Ectodermal cell (in vitro differentiated cells): ENCODE measurements around the gene GRB10.

Experiments used
- H3K27ac ChIP-seq: 2 replicates; pipeline ENCODE4 v1.7.0; 2013; ENCODE audit warnings: mild to moderate bottlenecking, low read depth, low read length; ENCODE audit not compliant: insufficient read depth, poor library complexity, severe bottlenecking
- H3K27me3 ChIP-seq: 2 replicates; pipeline ENCODE4 v1.7.0; 2013; ENCODE audit warnings: mild to moderate bottlenecking, low read length; ENCODE audit not compliant: insufficient read depth, control insufficient read depth, poor library complexity, severe bottlenecking
- H3K36me3 ChIP-seq: one replicate; pipeline ENCODE4 v1.7.0; 2013; ENCODE audit warnings: low read length; ENCODE audit not compliant: control insufficient read depth, insufficient read depth
- H3K4me1 ChIP-seq: one replicate; pipeline ENCODE4 v1.7.0; 2013; ENCODE audit warnings: low read length; ENCODE audit not compliant: control insufficient read depth, insufficient read depth
- H3K4me3 ChIP-seq: 2 replicates; pipeline ENCODE4 v1.7.0; 2013; ENCODE audit warnings: low read depth, low read length, control low read depth; ENCODE audit not compliant: insufficient read depth
- H3K9me3 ChIP-seq: 2 replicates; pipeline ENCODE4 v1.7.0; 2013; ENCODE audit warnings: mild to moderate bottlenecking, low read length, moderate library complexity; ENCODE audit not compliant: control insufficient read depth
- WGBS, 2 experiments: methylation state at CpG; one replicate each; pipeline ENCODE4 v1.1.7; 2013; ENCODE audit warnings: missing lambda C conversion rate in 2 of 2; 5-methylcytosine and 5-hydroxymethylcytosine counted together

Gene GRB10

DNA sequence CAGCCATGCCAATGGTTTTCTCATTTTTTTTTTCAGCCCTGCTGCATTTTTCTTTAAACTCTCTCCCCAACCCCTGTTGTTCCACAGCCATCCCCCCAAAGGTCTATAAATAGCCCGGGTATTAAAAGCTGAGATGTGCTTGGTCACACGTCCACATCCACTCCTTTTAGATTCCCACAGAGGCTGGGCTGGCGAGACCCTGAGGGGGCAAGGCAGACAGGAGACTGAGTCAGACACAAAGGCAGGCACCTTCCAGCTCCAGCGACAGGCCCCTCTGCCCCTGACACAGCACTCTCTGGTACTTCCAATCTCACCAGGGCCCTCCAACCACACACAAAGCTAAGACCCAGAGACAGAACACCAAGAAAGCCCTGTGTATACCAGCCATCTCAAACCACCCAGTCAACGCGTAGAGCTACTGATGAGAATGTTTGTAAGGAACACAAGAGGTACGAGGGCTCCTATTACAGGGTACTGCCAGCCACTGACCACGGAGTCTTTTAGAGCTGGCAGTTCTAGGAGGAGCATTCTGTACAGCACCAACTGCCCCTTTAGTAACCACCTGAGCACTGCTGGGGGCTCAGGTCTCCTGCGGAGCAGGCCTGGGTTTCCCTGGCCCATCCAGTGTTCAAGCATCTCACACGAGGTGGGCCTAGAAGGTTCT lies 153.3 kb downstream of the GRB10 start:
- no peaks in the 10 kb centered on the region for H3K36me3 ChIP-seq
- no peaks in the 10 kb centered on the region for H3K9me3 ChIP-seq
- no peak overlapping the region for H3K4me3 ChIP-seq
- peaks cover 12% of the 10 kb centered on the region for H3K4me1 ChIP-seq
- H3K27me3 ChIP-seq = no peaks in the 10 kb centered on the region
- 80% methylated on average over 10 of the region's 10 CpGs for WGBS, 2 experiments
- H3K27ac ChIP-seq = no peak overlapping the region

DNA sequence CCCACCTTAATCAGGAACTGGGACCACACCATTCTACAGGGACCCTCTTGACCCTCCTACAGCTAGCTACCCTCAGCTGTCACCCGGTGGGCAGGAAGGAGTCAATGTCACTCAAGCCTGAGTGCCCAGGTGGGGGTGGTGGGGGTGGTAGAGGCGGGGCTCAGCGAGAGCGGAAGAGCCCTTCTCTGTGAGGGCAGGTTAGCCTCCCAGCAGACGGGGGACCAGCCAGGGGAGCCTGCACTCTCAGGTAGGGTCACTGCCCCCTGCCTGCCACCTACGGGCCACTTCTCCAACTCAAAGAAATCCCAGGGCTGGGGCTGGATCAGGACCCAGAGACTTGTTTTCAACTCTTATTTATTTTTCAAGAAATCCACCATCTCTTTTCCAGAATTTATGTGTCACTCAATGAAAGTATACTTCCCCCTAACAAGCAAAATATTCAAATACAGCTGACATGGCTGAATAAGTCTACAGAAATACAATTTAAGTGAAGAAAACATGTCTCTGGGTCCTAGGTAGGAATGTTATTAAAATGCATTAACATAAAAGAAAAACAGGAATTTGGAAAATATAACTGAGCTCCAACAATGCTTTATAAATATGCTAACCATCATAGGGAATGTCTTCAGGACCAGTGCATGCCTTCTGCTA lies 154.1 kb downstream of the GRB10 start:
- Histone ChIP-seq H3K4me1 (peaks cover 12% of the 10 kb centered on the region), H3K4me3 (no peak overlapping the region), H3K9me3 (no peaks in the 10 kb centered on the region), H3K36me3 (no peaks in the 10 kb centered on the region), H3K27me3 (no peaks in the 10 kb centered on the region), H3K27ac (no peak overlapping the region)
- 55 to 65% methylated on average over 6 of the region's 6 CpGs for WGBS, 2 experiments

DNA sequence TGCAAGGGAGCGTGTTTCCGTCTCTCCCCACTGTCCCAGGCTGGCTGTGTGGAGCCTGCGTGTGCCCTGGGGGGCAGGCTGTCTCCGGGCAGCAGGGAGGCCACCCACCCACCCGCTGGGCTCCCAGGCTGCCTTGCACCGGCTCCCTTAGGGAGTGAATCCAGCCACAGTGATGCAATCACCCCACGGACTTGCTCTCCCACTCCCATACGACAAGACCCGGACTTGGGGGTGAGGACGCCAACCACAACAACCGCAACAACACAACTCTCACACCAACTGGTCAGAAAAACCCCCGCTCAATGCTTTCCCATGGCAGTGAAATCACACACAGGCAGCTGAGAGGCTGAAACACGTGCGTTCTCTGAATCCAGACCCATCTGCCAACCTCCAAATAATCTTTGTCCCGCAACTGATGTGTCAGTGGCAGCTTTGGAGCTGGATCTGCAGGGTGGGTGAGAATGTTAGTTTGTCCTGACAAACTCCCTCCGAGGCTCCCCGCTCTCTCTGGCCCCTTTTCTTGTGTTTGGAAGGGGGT lies 154.8 kb downstream of the GRB10 start:
- Histone ChIP-seq H3K27me3 (no peaks in the 10 kb centered on the region), H3K36me3 (no peaks in the 10 kb centered on the region), H3K4me3 (no peak overlapping the region), H3K9me3 (no peaks in the 10 kb centered on the region), H3K4me1 (peaks cover 12% of the 10 kb centered on the region), H3K27ac (no peak overlapping the region)
- WGBS, 2 experiments = 90 to 91% methylated on average over 17 of the region's 17 CpGs

GRCh38 chr7:50626286-50626685 lies 156.4 kb downstream of the GRB10 start:
- Histone ChIP-seq H3K4me3 (no peak overlapping the region), H3K27ac (no peak overlapping the region), H3K4me1 (peaks cover 4% of the 10 kb centered on the region), H3K36me3 (no peaks in the 10 kb centered on the region), H3K9me3 (no peaks in the 10 kb centered on the region), H3K27me3 (no peaks in the 10 kb centered on the region)
- 96 to 99% methylated on average over 3 of the region's 3 CpGs for WGBS, 2 experiments

DNA sequence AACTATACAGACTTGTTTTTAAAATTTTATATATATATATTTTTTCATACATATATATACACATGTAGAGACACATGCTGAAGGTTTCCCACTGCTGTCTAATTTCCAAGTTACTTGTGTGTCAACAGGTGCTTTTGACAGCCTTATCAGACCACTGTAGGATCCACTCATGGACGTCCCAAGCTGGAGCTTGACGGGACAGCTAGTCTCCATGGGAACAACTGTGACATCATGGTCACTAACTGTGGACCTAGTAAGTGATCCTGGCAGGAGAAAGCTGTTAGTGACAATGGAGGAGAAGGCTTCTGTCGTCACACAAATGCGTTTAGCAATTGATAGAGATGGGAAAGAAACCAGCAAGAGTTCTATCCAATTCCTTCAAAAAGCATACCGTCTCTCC lies 157.3 kb downstream of the GRB10 start:
- H3K27me3 ChIP-seq = no peaks in the 10 kb centered on the region
- H3K36me3 ChIP-seq = no peaks in the 10 kb centered on the region
- H3K27ac ChIP-seq = no peak overlapping the region
- H3K4me1 ChIP-seq = peaks cover 4% of the 10 kb centered on the region
- H3K4me3 ChIP-seq = no peak overlapping the region
- H3K9me3 ChIP-seq = no peaks in the 10 kb centered on the region
- 91 to 95% methylated on average over 5 of the region's 5 CpGs for WGBS, 2 experiments

DNA sequence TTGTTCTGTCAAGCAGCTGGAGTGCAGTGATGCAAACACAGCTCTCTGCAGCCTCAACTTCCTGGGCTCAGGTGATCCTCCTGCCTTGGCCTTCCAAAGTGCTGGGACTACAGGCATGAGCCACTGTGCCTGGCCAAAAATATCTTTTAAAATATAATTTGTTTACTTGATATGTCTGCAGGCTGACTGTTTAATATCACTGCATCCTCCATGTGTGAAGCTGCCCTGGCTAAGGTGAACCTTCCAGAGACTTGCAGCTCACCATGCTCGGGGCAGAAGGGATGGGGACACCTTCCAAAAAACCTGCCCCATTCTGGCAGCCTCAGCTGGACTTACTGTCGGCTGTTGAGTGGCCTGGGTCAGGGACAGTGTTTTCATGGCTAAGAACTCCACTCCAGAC lies 159.9 kb downstream of the GRB10 start:
- no peaks in the 10 kb centered on the region for H3K27me3 ChIP-seq
- WGBS, 2 experiments = 93 to 94% methylated on average over 2 of the region's 2 CpGs
- H3K27ac ChIP-seq = no peak overlapping the region
- no peaks in the 10 kb centered on the region for H3K4me1 ChIP-seq
- no peaks in the 10 kb centered on the region for H3K36me3 ChIP-seq
- no peak overlapping the region for H3K4me3 ChIP-seq
- H3K9me3 ChIP-seq = no peaks in the 10 kb centered on the region

DNA sequence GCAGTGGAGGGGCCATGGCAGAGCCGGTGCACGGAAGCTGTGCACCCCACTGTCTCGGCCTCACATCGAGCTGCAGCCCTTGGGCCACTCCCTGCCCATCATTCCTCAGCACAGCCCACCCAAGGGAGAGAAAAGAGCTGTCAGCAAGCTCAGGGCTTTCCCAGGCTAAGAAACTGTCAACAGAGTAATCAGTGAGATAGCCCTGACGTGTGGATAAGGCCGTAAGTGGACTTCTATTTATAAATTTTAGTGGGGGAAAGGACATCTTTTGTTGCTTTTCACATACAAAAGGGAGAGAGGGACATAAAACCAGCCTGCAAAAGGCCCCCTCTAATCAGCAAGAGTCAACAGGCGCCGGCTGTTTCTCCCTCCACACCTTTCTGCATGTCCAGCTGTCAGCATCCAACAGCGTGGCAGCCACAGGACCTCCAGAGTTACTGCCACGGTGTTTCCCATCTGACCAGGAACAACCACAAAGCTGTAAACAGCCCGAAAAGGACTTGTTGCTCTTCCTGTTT lies 160.7 kb downstream of the GRB10 start:
- H3K27ac ChIP-seq = no peak overlapping the region
- H3K27me3 ChIP-seq = no peaks in the 10 kb centered on the region
- H3K36me3 ChIP-seq = no peaks in the 10 kb centered on the region
- H3K4me3 ChIP-seq = no peak overlapping the region
- no peaks in the 10 kb centered on the region for H3K9me3 ChIP-seq
- 89 to 91% methylated on average over 11 of the region's 11 CpGs for WGBS, 2 experiments
- H3K4me1 ChIP-seq = no peaks in the 10 kb centered on the region

GRCh38 chr7:50621206-50621605 lies 161.5 kb downstream of the GRB10 start:
- Histone ChIP-seq H3K4me3 (no peak overlapping the region), H3K4me1 (no peaks in the 10 kb centered on the region), H3K27me3 (no peaks in the 10 kb centered on the region), H3K9me3 (no peaks in the 10 kb centered on the region), H3K27ac (no peak overlapping the region), H3K36me3 (no peaks in the 10 kb centered on the region)
- WGBS, 2 experiments = 82 to 84% methylated on average over 7 to 8 of the region's 8 CpGs

DNA sequence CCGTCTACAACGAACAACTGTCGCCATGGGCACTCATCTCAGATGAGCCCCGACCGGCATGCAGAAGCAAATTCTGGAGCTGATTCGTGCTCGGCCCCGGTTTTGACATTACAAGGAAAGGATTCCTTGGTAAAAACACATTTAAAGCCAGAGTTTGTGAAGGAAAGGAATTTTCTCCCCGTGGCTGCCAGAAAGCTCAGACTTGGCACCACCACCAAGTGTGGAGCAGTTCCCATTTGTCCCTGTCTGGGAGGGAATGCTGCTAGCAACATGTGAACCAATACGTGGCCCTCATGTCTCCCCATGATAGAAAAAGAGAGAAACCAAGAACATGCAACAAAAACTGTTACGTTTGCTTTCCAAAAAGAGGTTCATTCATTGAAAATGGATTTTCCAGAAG lies 162.3 kb downstream of the GRB10 start:
- no peaks in the 10 kb centered on the region for H3K36me3 ChIP-seq
- H3K4me3 ChIP-seq = no peak overlapping the region
- H3K27me3 ChIP-seq = no peaks in the 10 kb centered on the region
- H3K4me1 ChIP-seq = no peaks in the 10 kb centered on the region
- H3K9me3 ChIP-seq = no peaks in the 10 kb centered on the region
- no peak overlapping the region for H3K27ac ChIP-seq
- 95% methylated on average over 11 of the region's 11 CpGs for WGBS, 2 experiments

DNA sequence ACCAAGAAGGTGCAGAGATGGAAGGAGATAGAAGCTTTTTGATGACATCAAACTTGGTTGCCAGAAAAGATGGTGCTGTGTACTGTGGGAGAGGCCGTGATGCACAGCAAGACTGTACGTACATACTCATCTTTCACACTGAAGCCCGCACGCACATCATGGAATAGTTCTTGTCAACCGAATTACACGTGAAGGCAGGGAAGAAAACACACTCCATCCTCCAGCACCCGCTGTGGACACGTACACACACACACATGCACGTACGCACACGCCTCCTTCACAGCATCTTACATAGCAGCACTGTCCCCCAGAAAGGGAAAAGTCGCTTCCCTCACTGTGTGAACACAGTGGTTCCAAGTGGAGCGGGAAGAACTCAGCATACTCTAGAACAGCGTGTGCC lies 163.0 kb downstream of the GRB10 start:
- Histone ChIP-seq H3K4me3 (no peak overlapping the region), H3K9me3 (no peaks in the 10 kb centered on the region), H3K27ac (no peak overlapping the region), H3K27me3 (no peaks in the 10 kb centered on the region), H3K36me3 (peaks cover 1% of the 10 kb centered on the region), H3K4me1 (no peaks in the 10 kb centered on the region)
- 95 to 97% methylated on average over 14 of the region's 14 CpGs for WGBS, 2 experiments
